HEK293T (cell line): ENCODE data around the gene RNGTT.

Source experiments
- HDGF ChIP-seq: fragments of 450-650 bp; IDR thresholded peaks from 2 replicates; pipeline ENCODE4 v1.6.1; 2017; ENCODE audit warnings: antibody characterized with exemption, borderline replicate concordance
- L3MBTL2 ChIP-seq: fragments of 450-650 bp; conservative IDR thresholded peaks from 2 replicates; pipeline ENCODE4 v1.6.1; 2016; ENCODE audit warnings: mild to moderate bottlenecking

DNA sequence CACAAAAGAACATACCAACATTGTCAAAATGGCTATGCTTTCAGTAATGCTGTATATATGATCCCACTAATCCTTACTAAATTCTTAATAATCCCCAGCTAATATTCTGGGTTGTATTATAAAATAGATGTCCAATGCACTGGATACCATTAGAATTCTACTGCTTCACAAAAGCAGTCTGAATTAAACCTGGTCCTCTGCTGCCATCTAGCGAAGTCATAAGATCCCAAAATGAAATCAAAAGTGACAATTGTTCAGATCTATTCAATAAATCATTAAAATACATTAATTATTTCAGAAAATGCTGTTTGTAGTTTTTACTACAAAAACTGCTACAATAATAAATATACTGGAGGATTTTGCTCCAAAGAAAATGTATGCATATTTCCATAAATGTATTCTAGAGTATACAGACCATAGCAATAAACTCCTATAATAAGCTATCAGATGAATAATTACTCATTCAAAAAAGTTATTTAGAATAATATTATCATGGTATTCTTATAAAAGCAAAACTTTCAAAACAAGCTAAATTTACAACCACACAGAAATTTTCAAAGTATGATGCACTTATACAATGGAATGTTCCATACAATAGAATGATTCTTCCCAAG lies 92.6 kb downstream of the RNGTT start:
- TF ChIP-seq L3MBTL2, result no peak
- TF ChIP-seq HDGF, result no peak
